C4-2B (cell line): ENCODE measurements around the gene SOX18.

Experiments
- CTCF ChIP-seq: fragments of 450-650 bp; conservative IDR thresholded peaks from 2 replicates; pipeline ENCODE4 v1.5.1; 2017; ENCODE audit warnings: mild to moderate bottlenecking
- ZFX ChIP-seq: fragments of 450-650 bp; IDR thresholded peaks from 2 replicates; pipeline ENCODE4 v1.6.1; 2017

GRCh38 chr20:64086801-64087200 is 37.4 kb upstream of the SOX18 start:
- TF ChIP-seq CTCF (no peak), ZFX (no peak)
